GM12878 (cell line): Measurements from ENCODE around the gene THAP2. TPM values are rescaled to one million over a fixed set of nuclear protein-coding genes. Genes with fewer than 3 reads are reported as not detected.
"Not testable (repeated sequence)": the region's sequence is repeated elsewhere in the genome, so short reads cannot be mapped to it uniquely, and the experiment has no call there.

Source experiments
- ATAC-seq: fragments of 200-7000 bp; cut with Tn5 transposase; 3 replicates; pipeline ENCODE4 v1.9.1; 2020; ENCODE audit warnings: mild to moderate bottlenecking, moderate library complexity
- BruUV-seq: library from RNA; stranded (reverse); fragments of 400-500 nt; replicated peaks from 2 replicates; lab custom pipeline; 2021; lab: Mats Ljungman, UMichigan
- CTCF ChIA-PET: fragments of 300-600 bp; sonication (Branson Sonifier 250); formaldehyde crosslinking; extraction: SDS; loops from one replicate; lab custom pipeline; 2021; ENCODE audit warnings: inconsistent platforms; lab: Yijun Ruan, JAX
- POLR2A ChIA-PET: fragments of 350-600 bp; formaldehyde crosslinking; extraction: SDS; loops from one replicate; lab custom pipeline; 2021; ENCODE audit warnings: inconsistent platforms; lab: Charles Lee
- RAD21 ChIA-PET: fragments of 300-600 bp; sonication (Branson Sonifier 250); formaldehyde crosslinking; loops from one replicate; lab custom pipeline; 2023; ENCODE audit warnings: antibody characterized with exemption; ENCODE audit not compliant: unreplicated experiment; lab: Charles Lee
- SMC1A ChIA-PET: fragments of 300-600 bp; sonication (Branson Sonifier 250); formaldehyde crosslinking; loops from one replicate; lab custom pipeline; 2023; ENCODE audit not compliant: unreplicated experiment, uncharacterized antibody; lab: Charles Lee
- DNase-seq: peaks from one replicate; pipeline ENCODE4 v3.0.0-alpha.2; 2011; ENCODE audit warnings: low read depth, low spot score
- FAIRE-seq: peaks from 3 replicates; lab custom pipeline; 2011; peaks lifted over from hg19 to GRCh38; lab: Jason Lieb, UNC
- H2AFZ ChIP-seq: 2 replicates; pipeline ENCODE4 v1.6.0; 2011; ENCODE audit warnings: low read depth, low read length, control low read depth; ENCODE audit not compliant: control insufficient read depth
- H3K27ac ChIP-seq: 2 replicates; pipeline ENCODE4 v1.5.1; 2011; ENCODE audit warnings: control low read depth; ENCODE audit not compliant: control insufficient read depth, insufficient read depth
- H3K27me3 ChIP-seq, 2 experiments: replicated peaks in 1 of 2; 2 replicates each; pipeline versions ENCODE4 v1.6.0 to v1.6.1; 2011; ENCODE audit warnings: low read length in 1 of 2; ENCODE audit not compliant: control insufficient read depth in 2 of 2, insufficient read depth in 2 of 2
- H3K36me3 ChIP-seq, 2 experiments: 2 replicates each; pipeline ENCODE4 v1.5.1; 2011; ENCODE audit warnings: low read length in 1 of 2; ENCODE audit not compliant: control insufficient read depth in 2 of 2, insufficient read depth in 2 of 2
- H3K4me1 ChIP-seq: 2 replicates; pipeline ENCODE4 v1.6.1; 2011; ENCODE audit warnings: mild to moderate bottlenecking, low read length, moderate library complexity, mixed read lengths; ENCODE audit not compliant: control insufficient read depth, insufficient read depth
- H3K4me2 ChIP-seq: 2 replicates; pipeline ENCODE4 v1.6.0; 2011; ENCODE audit warnings: control low read depth; ENCODE audit not compliant: control insufficient read depth, insufficient read depth
- H3K4me3 ChIP-seq: fragments of 200-600 bp; sonication (generic); 2 replicates; pipeline ENCODE4 v1.5.1; 2016
- H3K79me2 ChIP-seq: 2 replicates; pipeline ENCODE4 v1.6.0; 2011; ENCODE audit warnings: low read length; ENCODE audit not compliant: control insufficient read depth, insufficient read depth
- H3K9ac ChIP-seq: 2 replicates; pipeline ENCODE4 v1.8.0; 2011; ENCODE audit warnings: low read length, control low read depth, mixed read lengths; ENCODE audit not compliant: control insufficient read depth, insufficient read depth
- H3K9me3 ChIP-seq: replicated peaks from 3 replicates; pipeline ENCODE4 v1.5.1; 2011; ENCODE audit warnings: mild to moderate bottlenecking, low read length; ENCODE audit not compliant: control insufficient read depth, insufficient read depth
- H4K20me1 ChIP-seq: 2 replicates; pipeline ENCODE4 v1.6.0; 2011; ENCODE audit not compliant: control insufficient read depth, insufficient read depth
- CHD2 ChIP-seq: IDR thresholded peaks from 2 replicates; pipeline ENCODE4 v1.6.1; 2011; ENCODE audit warnings: low read depth, low read length, improper control_type of control experiment, borderline replicate concordance
- EED ChIP-seq: sonication (generic); IDR thresholded peaks from 2 replicates; pipeline ENCODE4 v1.6.1; 2016; ENCODE audit warnings: antibody characterized with exemption, low read depth
- FOXM1 ChIP-seq: IDR thresholded peaks from 2 replicates; pipeline ENCODE4 v1.6.1; 2012; ENCODE audit warnings: low read depth, mild to moderate bottlenecking, inconsistent platforms, low read length, moderate library complexity
- MTA3 ChIP-seq: IDR thresholded peaks from 2 replicates; pipeline ENCODE4 v1.6.1; 2012; ENCODE audit warnings: low read length, inconsistent platforms, borderline replicate concordance
- WGBS: methylation state at CpG from one replicate; pipeline ENCODE4 v1.1.6; 2016; ENCODE audit warnings: low lambda C conversion rate; ENCODE audit not compliant: insufficient replicate concordance, insufficient coverage; ENCODE audit errors: missing lambda C conversion rate; 5-methylcytosine and 5-hydroxymethylcytosine counted together
- in situ Hi-C: fragments of 300-500 bp; cut with MboI; formaldehyde crosslinking; loops from 9 replicates; pipeline ENCODE4 v1.14.3; 2018; ENCODE audit warnings: mixed read lengths
- intact Hi-C: fragments of 100-400 bp; cut with micrococcal nuclease; formaldehyde crosslinking; loops from one replicate; pipeline ENCODE4 v1.14.2; 2022; ENCODE audit not compliant: unreplicated experiment
- polyA plus RNA-seq, 11 experiments: library from polyadenylated mRNA; depleted of rRNA in 4 of 11; unstranded in 6 of 11; stranded (reverse) in 5 of 11; fragments of >200 nt; fragmentation: Nextera tagmentation in 4 of 11; fragmentation: Illumina TruSeq in 1 of 11; extraction: Ambion mirVana in 4 of 11; extraction: Trizol in 1 of 11; gene quantifications; 1 replicate in 1 of 11; 2 replicates in 10 of 11; pipeline versions ENCODE4 v1.2.1 to v1.2.3, GENCODE V29; 2011 to 2016; ENCODE audit warnings: inconsistent platforms in 2 of 11, missing spikeins in 2 of 11, low read depth in 1 of 11
- total RNA-seq, 4 experiments: library from RNA; depleted of rRNA in 3 of 4; stranded (reverse); fragments of >200 nt in 3 of 4; fragmentation: Illumina TruSeq in 1 of 4; extraction: Trizol in 1 of 4; gene quantifications; 2 replicates each; pipeline versions ENCODE4 v1.2.1 to v1.2.3, GENCODE V29; 2013 to 2021
- TF ChIP-seq, protein P1 (sequence below): IDR thresholded peaks from 2 replicates; pipeline ENCODE4 v1.6.1; 2012; ENCODE audit warnings: low read length, inconsistent platforms

Gene THAP2
- total and polyA plus RNA-seq, 10 of the 15 experiments (the other 5 are each of a cell fraction or from before 2014, with no cell fraction given): 4.1 to 18.0 (median 7.3) TPM

DNA sequence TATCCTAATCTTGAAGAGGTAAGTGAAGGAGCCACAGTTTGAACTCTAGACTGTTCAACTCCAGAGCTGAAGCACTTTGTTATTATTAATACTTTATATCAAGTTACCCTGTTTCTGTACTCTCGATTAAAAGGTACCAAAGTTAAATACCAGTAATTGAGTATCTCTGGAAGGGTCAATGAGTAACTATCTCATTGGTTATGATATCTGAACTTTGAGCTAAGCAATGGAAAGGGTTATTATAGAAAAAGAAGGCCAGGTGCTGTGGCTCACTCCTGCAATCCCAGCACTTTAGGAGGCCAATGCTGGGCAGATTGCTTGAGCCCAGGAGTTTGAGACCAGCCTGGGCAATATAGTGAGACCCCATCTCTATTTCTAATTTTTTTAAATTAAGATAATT is 31.7 kb downstream of the THAP2 start:
- TF ChIP-seq, protein P1, sequence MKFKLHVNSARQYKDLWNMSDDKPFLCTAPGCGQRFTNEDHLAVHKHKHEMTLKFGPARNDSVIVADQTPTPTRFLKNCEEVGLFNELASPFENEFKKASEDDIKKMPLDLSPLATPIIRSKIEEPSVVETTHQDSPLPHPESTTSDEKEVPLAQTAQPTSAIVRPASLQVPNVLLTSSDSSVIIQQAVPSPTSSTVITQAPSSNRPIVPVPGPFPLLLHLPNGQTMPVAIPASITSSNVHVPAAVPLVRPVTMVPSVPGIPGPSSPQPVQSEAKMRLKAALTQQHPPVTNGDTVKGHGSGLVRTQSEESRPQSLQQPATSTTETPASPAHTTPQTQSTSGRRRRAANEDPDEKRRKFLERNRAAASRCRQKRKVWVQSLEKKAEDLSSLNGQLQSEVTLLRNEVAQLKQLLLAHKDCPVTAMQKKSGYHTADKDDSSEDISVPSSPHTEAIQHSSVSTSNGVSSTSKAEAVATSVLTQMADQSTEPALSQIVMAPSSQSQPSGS: no peak
- no peak for TF ChIP-seq CHD2
- no peak for TF ChIP-seq FOXM1
- no peak for TF ChIP-seq MTA3
- no peak for TF ChIP-seq EED
- WGBS: 96% methylated on average over 1 of the region's 1 CpG
- H3K9ac ChIP-seq: no peak overlapping the region
- no peak overlapping the region for H2AFZ ChIP-seq
- no peak overlapping the region for H3K4me2 ChIP-seq
- SMC1A ChIA-PET: interaction anchor here (0.6 to 2.8 kb wide), 6 partner anchors 10 to 352 kb away, joined by 3 to 16 read pairs (median 4); partner anchors contain the start of genes THAP2, TMEM19 and ZFC3H1
- no peaks in the 10 kb centered on the region for H3K9me3 ChIP-seq
- no peaks in the 10 kb centered on the region for H4K20me1 ChIP-seq
- no TSS peak for BruUV-seq
- DNase-seq: no peak
- no peak overlapping the region for H3K4me3 ChIP-seq
- RAD21 ChIA-PET: interaction anchor here (1.1 to 3.2 kb wide), 4 partner anchors 8 to 59 kb away, joined by 3 to 14 read pairs (median 4); partner anchors contain the start of genes RAB21, THAP2, TMEM19 and ZFC3H1
- H3K27me3 ChIP-seq: no peaks in the 10 kb centered on the region
- no peak for ATAC-seq
- peaks cover 0 to 12% of the 10 kb centered on the region in 2 experiments; a peak in 3 of 4 replicates for H3K36me3 ChIP-seq
- FAIRE-seq: no peak
- peaks cover 35% of the 10 kb centered on the region for H3K4me1 ChIP-seq
- POLR2A ChIA-PET: interaction anchor here (1.2 kb wide), 1 partner anchor 61 kb away, joined by 3 read pairs; no protein-coding TSS in a partner anchor
- CTCF ChIA-PET: interaction anchor here (1.0 to 2.2 kb wide), 5 partner anchors 10 to 304 kb away, joined by 3 to 11 read pairs (median 6); partner anchors contain the start of gene TMEM19
- no peak overlapping the region for H3K27ac ChIP-seq
- peaks cover 22% of the 10 kb centered on the region for H3K79me2 ChIP-seq
- in situ Hi-C loops: no loop called here
- intact Hi-C loops: no loop called here

DNA sequence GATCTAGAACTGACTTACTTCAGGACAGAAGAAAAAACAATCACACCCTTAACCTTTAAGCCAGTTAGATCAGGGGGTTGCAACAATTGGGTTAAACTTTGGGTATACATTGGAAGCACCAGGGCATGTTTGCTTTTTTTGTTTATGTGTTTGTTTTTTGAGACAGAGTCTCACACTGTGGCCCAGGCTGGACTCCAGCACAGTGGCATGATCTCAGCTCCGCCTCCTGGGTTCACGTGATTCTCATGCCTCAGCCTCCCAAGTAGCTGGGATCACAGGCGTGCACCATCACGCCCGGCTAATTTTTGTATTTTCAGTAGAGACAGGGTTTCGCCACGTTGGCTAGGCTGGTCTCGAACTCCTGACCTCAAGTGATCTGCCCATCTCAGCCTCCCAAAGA is 38.1 kb downstream of the THAP2 start:
- in situ Hi-C loops, H3K4me3 ChIP-seq, intact Hi-C loops, H3K27ac ChIP-seq, FAIRE-seq, H3K9ac ChIP-seq, H3K27me3 ChIP-seq, POLR2A ChIA-PET, H2AFZ ChIP-seq, H3K9me3 ChIP-seq, CTCF ChIA-PET, RAD21 ChIA-PET, H3K4me2 ChIP-seq, BruUV-seq, H4K20me1 ChIP-seq, ATAC-seq, DNase-seq, H3K79me2 ChIP-seq, H3K4me1 ChIP-seq: not testable (repeated sequence)
- peaks cover 0 to 17% of the 10 kb centered on the region in 2 experiments; a peak in 3 of 4 replicates for H3K36me3 ChIP-seq
- SMC1A ChIA-PET: interaction anchor here (1.7 to 2.3 kb wide), 4 partner anchors 16 to 52 kb away, joined by 4 to 10 read pairs (median 7); partner anchors contain the start of genes RAB21 and TMEM19
- 95% methylated on average over 8 of the region's 8 CpGs for WGBS
